ENCODE results near the gene DHCR7.

DHCR7 gene

DNA sequence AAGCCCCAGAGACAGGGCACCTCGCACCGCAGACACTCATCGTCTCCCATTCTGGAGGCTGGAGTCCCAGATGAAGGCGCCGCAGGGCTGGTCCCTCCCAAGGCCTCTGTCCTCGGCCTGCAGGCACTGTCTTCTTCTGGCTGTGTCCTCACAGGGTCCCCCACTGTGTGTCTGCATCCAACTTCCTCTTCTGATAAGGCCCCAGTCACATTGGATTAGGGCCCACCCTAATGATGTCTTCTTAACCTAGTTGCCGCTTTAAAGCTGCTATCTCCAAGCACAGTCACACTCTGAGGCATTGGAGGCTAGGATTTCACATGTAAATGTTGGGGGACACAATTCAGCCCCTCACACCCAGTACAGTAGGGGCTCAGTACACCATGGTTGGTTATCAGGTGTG is 48.9 kb downstream of the DHCR7 start:
- H3K4me3 ChIP-seq (ENCODE audit: low read length) = no peak overlapping the region
- DNase-seq (ENCODE audit: low read depth) = no peak
- TF ChIP-seq, protein P1, sequence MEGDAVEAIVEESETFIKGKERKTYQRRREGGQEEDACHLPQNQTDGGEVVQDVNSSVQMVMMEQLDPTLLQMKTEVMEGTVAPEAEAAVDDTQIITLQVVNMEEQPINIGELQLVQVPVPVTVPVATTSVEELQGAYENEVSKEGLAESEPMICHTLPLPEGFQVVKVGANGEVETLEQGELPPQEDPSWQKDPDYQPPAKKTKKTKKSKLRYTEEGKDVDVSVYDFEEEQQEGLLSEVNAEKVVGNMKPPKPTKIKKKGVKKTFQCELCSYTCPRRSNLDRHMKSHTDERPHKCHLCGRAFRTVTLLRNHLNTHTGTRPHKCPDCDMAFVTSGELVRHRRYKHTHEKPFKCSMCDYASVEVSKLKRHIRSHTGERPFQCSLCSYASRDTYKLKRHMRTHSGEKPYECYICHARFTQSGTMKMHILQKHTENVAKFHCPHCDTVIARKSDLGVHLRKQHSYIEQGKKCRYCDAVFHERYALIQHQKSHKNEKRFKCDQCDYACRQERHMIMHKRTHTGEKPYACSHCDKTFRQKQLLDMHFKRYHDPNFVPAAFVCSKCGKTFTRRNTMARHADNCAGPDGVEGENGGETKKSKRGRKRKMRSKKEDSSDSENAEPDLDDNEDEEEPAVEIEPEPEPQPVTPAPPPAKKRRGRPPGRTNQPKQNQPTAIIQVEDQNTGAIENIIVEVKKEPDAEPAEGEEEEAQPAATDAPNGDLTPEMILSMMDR (conservative IDR thresholded peaks at IDR 0.05; ENCODE audit: low read depth, low read length) = no peak

DNA sequence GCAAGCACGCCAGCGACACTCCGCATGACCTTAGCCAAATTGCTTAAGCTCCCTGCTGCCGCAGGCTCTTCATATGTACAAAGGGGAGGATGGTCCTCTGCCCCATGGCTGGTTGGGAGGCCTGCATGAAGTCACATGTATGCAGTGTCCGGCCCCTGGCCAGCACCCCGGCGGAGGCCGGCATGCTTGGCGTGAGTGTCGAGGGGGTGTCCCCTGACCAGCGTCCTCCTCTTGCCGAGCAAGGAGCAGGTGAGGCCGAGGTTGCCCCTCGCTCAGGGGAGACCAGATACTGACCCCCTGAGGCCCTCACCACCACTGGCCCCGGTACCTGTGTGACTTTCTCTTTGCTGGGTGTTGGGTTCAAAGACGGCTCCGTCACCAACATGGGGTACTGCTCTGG is 50.2 kb downstream of the DHCR7 start:
- no peak for DNase-seq (ENCODE audit: low read depth)
- no peak overlapping the region for H3K4me3 ChIP-seq (ENCODE audit: low read length)
- TF ChIP-seq, protein P1 (conservative IDR thresholded peaks at IDR 0.05; ENCODE audit: low read depth, low read length) = no peak

DNA sequence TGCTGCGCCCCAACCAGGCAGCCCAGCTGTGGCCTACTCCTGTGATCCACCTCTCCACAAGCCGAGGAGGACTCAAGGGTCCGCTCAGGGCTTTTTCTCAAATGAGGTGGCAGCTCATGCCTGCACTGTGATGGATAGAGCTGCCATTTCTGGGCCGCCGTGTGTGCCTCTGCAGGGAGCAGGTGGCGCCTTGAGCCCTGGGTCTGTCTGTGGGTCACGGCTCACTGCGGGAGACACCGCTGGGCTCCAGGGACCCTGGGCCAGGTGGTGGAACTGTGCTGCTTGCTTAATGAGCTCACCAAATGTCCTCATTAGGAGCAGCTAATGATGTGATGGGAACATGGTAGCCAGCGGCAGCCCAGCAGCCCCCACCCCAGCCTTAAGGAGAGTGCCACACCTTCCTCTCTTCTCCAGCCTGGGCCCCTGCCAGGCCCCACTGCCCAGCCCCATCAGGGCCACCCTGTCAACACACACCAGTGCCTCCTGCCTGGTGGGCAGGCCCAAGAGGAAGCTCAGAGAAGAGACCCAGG is 50.8 kb downstream of the DHCR7 start:
- no peak overlapping the region for H3K4me3 ChIP-seq (ENCODE audit: low read length)
- TF ChIP-seq, protein P1 (conservative IDR thresholded peaks at IDR 0.05; ENCODE audit: low read depth, low read length) = no peak
- no peak for DNase-seq (ENCODE audit: low read depth)

DNA sequence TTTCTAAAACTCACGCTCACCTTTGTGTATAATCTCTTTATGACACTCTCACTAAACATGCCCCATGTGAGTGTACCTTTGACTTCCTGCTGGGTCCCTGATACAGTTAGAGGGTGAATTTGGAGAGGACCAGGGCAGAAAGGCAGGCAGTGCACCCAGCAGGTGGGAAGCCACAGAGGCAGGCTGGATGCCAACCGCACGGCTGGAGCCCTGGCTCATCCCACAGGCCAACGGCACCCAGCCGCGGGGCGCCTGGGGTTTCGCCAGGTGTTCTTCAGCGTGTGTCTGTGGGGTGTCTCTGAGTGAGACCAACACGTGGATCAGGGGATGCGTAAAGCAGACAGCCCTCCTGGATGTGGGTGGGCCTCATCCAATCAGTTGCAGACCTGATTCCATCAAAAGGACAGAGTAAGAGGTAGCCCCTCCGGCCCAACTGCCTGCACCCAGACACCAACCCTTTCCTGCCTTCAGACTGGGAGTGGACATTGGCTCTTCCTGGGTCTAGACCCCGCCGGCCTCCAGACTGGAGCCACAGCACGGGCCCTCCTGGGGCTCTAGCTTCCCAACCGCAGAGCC is 51.6 kb downstream of the DHCR7 start:
- TF ChIP-seq, protein P1 (conservative IDR thresholded peaks at IDR 0.05; ENCODE audit: low read depth, low read length) = no peak
- DNase-seq (ENCODE audit: low read depth) = no peak
- H3K4me3 ChIP-seq (ENCODE audit: low read length) = no peak overlapping the region

DNA sequence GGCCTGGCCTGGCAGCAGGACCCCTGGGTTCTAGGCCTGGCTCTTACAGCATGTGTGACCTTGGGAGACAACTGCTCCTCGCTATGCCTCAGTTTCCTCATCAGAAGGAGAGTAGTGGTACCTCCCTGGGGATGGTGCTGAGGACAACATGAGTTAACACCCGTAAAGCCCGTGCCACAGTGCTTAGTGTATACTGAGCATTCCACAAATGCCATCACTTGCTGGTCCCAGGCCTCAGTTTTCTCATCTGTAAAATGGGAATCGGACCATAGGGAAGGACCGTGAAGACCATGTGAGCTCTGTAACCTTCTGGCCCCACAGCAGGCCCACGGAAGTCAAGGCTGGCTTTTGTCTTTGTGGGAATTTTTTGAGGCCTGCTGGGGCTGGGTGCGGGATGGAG is 52.4 kb downstream of the DHCR7 start:
- no peak for DNase-seq (ENCODE audit: low read depth)
- TF ChIP-seq, protein P1 (conservative IDR thresholded peaks at IDR 0.05; ENCODE audit: low read depth, low read length) = no peak
- H3K4me3 ChIP-seq (ENCODE audit: low read length) = no peak overlapping the region

DNA sequence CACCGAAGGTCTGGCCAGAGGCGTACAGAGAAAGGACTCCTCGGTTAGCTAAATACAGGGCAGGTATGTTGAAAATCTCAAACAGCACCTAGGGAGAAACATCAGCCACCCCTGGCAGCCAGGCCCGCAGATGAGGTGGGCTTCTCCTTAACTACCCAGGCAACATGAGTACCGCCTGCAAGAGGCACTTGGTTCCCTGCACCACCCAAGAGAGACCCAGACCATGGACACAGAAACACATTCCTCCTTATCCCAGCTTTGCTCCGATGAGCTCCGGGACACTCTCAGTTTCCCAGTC is 53.0 kb downstream of the DHCR7 start:
- TF ChIP-seq, protein P1 (conservative IDR thresholded peaks at IDR 0.05; ENCODE audit: low read depth, low read length) = no peak
- H3K4me3 ChIP-seq (ENCODE audit: low read length) = no peak overlapping the region

DNA sequence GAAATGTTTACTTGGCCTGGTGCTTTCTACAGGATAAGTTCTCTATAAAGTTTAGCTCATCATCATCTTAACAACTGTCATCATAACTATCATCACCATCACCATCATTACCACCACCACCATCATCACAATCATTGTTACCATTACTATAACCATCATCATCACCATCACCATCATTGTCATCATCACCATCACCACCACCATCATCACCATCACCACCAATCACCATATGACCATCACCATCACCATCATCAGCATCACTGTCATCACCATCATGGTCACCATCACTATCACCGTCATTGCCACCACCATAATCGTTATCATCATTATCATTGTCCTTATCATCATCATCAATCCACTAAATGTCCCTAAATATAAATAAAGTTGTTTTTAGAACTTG is 54.9 kb downstream of the DHCR7 start:
- no peak for DNase-seq (ENCODE audit: low read depth)
- TF ChIP-seq, protein P1 (conservative IDR thresholded peaks at IDR 0.05; ENCODE audit: low read depth, low read length) = no peak
- no peak overlapping the region for H3K4me3 ChIP-seq (ENCODE audit: low read length)

More for the DNA sequence above, 53.0 kb downstream of the DHCR7 start:
- DNase-seq (ENCODE audit: low read depth) = no peak

Measured in retinal pigment epithelial cell (primary cell).